NCI-H774 (cell line): ENCODE measurements around the gene OGDH.
"Not testable (repeated sequence)": the region's sequence is repeated elsewhere in the genome, so short reads cannot be mapped to it uniquely, and the experiment has no call there.

Experiments
- DNase-seq: peaks from one replicate; lab custom pipeline; 2025; lab: John Stamatoyannopoulos, UW

The OGDH gene

DNA sequence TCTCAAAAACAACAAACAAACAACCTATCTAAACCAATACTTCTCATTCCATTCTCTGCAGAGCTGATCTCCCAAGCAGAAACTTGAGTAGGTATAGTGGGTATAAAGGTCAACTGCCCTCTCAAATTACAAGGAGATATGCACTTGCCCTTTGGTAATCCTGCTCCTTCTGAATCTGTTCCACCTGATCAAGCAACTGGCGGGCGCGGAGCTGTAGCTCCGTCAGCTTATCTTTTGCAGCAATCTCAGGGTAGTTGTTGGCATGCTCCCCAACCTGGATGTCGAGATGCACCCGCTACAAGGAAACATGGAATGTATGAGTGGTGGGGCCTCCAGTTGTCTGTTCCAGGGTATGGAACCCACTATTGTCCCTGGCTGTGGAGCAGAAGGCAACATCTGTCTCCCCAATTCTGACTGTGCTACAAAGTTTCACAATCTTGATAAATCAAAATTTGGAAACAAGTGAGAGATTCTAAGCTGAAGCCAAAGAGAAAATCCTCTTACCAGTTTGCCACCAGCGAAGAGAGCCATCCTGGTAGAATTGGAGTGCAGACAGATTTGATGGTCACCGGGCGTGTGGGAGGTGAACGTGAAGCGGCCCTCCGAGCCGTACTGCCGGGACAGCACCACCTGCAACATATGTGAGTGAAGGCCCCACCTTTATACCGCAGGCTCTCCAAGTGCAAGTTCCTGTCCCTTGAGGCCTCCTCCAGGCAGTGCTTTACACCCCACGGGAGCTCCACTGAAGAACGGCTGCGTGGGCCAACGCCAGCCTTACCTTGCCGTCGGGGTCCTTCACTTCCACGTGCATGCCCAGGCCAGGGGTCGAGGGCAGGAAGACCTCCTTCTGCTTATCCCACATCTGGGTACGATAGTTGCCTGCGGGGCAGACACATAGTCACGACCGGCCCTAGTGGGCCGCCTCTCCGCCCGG, 25.2 kb upstream of the OGDH start:
- no peak for DNase-seq

DNA sequence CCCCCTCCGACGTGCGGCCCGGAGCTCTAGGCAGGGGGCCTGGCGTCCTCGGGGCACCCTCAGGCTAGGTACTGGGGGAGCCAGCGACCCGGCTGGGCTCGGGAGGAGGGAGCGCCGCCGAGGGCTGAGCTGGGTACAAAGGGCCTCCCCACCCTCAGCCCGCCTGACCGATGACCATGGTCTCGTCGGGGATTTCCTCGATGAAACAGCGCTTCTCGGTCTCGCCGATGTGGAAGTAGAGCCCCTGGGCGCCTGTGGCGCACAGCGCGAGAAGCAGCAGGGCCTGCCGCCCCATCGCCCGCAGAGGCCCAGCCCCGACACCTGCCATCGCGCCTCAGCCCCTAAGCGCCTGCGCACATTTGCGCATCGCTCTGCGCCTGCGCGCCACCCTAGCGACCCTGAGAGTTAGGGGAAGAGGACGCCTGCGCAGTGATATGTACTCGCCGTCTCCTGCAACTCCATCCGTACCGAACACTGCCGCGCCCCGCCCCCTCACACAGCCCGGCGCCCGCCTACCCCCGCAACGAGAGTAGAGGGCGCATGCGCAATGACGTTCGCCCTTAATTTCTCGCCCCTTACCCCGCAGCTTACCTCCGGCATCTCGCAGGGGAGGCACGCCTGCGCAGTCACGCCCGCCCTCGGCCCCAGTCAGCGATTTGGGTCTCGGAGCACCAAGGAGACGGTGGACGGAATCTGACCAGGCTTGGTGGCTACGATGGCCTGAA, 24.4 kb upstream of the OGDH start, which contains the start of gene TMED4:
TMED4 (minus strand) TSS at position 353 of the 725 bp plus-strand sequence; CDS start at position 328, 25 bp downstream.
- peak; percentile 98 for DNase-seq

DNA sequence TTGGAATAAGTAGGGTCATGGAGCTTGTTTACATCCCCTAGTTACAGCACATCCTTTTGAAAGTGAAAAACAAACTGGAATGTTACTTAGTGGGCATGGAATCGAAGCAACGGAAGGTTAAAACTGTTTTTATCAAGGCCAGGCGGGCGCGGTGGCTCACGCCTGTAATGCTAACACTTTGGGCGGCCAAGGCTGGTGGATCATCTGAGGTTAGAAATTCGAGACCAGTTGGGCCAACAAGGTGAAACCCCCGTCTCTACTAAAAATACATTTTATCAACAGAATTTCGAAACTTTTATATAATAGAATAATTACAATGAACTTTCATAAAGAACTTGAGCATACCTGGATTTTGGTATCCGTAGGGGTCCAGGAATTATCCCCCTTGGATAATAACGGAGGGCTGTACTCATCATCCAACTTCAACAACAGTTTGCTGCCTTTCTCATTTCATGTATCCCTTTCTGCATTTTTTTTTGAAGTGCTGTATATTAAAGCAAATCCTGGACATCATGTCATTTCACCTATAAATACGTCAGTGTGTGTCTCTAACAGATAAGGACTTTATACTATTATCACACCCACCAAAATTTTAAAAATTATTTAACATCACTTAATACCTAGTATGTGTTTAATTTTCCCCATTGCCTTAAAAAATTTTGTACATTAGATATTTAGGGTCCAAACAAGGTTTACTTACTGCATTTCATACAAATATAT, 23.1 kb upstream of the OGDH start:
- DNase-seq, result no peak

DNA sequence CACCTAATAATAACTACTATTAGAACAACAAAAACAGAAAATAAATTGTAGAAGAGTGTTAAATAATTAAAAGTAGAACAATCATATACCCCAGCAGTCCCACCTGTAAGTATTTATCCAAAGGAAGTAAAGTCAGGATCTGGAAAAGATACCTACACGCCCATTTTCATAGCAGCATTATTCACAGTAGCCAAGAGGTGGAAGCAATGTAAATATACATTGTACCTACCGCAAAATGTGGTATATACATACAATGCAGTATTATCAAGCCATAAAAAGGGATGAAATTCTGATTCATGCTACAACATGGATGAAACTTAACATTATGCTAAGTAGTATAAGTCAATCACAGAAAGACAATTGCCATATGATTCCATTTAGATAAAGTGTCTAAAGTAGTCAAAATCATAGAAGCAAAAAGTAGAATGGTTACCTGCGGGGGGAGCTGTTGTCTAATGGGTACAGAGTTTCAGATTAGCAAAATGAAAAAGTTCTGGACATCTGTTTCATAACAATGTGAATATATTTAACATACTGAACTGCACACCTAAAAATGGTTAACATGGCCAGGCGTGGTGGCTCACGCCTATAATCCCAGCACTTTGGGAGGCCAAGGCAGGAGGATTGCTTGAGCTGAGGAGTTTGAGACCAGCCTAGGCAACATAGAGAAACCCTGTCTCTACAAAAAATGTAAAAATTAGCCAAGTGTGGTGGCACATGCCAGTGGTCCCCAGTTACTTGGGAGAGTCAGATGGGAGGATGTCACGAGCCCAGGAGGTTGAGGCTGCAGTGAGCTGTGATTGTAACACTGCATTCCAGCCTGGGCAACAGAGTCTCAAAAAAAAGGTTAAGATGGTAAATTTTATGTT, 18.4 kb upstream of the OGDH start:
- DNase-seq, result peak; percentile 31

DNA sequence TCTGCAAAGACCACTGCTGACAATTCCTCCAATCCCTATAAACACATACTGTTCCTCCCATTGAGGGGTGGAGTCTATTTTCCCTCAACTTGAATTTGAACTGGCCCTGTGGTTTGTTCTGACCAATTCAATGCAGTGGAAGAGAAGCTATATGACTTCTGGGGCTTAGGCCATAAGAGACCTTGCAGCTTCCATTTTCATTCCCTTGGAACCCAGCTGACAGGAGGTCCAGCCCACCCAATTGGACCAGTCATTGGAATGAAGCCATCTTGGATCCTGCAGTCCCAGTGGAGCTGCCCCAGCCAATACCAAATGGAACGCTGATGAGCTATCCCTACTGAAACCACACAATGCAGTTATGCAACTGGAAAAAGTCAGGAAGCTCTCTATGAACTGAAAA, 15.5 kb upstream of the OGDH start:
- no peak for DNase-seq

DNA sequence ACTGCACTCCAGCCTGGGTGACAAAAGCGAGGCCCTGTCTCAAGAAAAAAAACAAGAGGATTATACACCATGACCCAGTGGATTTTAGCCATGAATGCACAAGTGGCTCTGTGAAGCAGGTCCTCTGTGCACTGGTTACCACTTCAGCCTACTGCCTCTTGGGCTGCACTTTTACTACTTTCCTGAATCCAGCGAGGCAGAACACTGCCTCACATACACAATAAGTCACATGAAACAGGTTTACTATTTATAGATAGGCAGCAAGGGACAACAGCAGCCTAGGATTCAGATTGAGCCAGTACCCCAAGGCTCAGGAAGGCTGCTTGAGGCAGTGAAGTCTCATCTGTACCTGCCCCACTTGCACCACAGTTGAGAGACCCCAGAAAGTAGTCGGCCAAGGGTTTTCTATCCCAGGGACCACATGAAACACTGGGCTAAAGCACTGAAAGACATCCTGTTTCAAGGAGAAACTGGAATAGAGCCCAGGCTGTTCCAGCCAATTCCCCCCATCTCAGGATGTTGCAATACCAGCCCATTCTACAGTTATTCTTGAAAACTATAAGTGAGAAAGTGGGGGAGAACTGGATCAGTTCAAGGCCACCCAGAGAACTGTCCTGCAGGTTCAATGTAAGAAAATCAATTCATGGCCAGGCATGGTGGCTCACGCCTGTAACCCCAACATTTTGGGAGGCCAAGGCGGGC, 10.3 kb upstream of the OGDH start:
- no peak for DNase-seq

DNA sequence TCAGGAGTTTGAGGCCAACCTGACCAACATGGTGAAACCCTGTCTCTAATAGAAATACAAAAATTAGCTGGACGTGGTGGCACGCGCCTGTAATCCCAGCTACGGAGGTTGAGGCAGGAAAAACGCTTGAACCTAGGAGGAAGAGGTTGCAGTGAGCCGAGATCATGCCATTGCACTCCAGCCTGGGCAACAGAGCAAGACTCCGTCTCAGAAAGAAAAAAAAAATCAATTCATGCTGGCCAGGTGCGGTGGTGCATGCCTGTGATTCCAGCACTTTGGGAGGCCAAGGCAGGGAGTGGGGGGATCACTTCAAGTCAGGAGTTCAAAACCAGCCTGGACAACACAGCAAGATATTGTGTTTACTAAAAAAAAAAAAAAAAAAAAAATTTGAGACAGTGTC, 9.2 kb upstream of the OGDH start:
- DNase-seq, result not testable (repeated sequence)

DNA sequence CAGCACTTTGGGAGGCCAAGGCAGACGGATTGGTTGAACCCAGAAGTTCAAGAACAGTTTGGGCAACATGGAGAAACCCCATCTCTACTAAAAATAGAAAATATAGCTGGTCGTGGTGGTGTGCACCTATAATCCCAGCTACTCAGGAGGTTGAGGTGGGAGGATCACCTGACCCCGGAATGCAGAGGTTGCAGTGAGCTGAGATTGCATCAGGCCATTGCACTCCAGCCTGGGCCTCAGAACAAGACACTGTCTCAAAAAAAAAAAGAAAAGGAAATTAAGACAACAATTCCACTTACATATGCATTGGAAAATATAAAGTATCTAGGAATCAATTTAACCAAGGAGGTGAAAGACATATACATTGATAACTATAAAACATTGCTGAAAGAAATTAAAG, 7.2 kb upstream of the OGDH start:
- DNase-seq, result no peak

DNA sequence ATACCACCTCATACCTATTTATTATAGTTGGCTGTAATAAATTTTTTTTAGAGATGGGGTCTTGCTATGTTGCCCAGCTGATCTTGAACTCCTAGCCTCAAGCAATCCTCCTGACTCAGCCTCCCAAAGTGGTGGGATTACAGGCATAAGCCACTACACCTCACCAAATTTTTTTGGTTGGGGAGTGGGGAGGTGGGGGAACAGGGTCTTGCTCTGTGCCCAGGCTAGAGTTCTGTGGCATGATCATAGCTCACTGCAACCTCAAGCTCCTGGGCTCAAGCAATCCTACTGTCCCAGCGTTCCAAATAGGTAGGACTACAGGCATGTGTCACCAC, 3.9 kb upstream of the OGDH start:
- no peak for DNase-seq

DNA sequence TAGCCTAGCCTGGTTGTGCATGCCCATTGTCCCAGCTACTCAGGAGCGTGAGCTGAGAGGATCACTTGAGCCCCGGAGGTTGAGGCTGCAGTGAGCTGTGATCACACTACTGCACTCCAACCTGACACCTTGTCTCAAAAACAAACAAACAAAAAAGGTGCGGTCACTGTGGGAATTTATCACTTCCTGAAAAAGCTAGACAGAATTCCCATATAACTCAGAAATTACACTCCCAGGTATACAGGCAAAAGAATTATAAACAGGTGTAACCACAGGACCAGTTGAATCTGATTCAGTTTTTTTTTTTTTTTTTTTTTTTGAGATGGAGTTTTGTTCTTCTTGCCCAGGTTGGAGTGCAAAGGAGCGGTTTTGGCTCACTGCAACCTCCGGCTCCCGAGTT, 3.2 kb upstream of the OGDH start:
- no peak for DNase-seq

DNA sequence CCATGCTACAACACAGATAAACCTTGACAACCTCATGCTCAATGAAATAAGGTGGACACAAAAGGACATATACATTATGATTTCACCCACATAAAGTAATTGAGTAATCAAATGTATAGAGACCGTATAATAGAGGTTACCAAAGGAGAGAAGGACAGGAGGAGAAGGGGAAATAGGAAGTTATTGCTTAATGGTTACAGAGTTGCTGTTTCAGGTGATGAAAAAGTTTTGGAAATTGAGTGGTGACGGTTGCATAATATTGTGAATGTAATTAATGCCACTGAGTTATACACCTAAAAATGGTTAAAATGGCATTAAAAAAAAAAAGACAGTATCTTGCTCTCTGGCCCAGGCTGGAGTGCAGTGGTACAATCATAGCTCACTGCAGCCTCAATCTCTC, 1.5 kb upstream of the OGDH start:
- no peak for DNase-seq

DNA sequence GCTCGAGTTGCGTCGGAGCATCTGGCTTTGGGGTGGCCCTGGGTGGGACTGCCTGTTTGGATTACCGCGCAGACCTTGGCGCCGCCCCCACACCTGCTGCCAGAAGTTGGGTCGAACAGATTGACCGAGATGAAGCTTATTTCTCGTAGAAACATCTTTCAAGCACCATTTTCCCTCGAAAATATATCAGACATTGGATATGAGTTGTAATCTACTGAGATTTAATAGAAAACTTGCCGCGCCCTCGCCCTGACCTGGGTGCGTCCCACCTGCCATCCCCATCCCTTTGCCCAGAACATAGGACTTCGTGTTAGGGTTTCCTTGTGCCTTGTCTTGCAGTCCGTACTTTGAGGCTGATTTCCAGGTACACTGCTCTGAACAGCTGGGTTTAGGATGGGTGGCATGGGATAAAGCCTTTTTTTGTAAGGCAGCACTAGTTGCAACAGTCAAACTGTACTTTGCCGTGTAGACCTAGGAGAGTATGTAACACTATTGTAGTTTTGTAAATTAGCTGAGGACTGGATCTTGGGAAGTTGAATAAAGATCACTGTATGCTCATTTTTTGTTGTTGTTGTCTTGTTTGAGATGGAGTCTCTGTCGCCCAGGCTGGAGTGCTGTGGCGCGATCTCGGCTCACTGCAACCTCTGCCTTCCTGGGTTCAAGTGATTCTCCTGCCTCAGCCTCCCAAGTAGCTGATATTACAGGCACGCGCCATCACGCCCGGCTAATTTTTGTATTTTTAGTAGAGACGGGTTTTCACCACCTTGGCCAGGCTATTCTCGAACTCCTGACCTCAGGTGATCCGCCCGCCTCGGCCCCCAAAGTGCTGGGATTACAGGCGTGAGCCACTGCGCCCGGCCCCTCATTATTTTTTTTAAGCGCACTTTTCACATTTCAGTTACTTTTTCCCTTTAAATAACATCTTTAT, 978 bp downstream of the OGDH start:
- no peak for DNase-seq

DNA sequence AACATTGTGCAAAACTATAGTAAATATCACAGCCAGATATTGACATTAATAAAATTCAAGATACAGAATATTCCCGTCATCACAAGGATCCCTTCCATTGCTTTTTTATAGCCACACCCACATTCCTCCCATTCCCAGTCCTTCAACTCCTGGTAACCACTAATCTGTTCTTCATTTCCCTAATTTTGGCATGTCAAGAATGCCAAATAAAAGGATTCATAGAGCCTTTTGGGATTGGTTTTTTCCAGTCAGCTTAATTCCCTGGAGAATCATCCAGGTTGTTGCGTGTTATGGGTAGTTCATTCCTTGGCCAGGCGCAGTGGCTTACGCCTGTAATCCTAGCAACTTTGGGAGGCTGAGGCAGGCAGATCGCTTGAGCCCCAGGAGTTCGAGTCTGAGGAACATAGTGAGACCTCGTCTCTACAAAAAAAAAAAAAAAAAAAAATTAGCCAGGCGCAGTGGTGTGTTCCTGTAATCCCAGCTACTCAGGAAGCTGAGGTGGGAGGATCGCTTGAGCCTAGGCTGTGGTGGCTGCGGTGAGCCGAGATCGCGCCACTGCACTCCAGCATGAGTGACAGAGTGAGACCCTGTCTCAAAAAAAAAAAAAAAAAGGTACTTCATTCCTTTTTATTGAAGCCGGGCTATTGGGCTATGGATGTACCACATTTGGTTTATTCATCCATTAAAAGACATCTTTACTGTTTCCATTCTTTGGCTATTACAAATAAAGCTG, 2.7 kb downstream of the OGDH start:
- DNase-seq, result no peak

DNA sequence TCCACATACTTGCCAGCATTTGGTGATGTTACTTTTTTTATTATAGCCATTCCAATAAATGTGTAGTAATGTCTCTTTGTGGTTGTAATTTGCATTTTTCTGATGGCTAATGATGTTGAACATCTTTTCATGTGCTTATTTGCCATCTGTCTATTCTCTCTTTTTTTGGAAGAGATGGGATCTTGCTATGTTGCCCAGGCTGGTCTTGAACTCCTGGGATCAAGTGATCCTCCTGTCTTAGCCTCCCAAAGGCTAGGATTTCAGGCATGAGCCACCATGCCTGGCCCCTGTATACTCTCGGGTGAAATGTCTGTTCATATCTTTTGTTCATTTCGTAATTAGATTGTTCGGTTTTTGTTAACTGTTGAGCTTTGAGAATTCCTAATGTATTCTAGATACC, 3.4 kb downstream of the OGDH start:
- no peak for DNase-seq

DNA sequence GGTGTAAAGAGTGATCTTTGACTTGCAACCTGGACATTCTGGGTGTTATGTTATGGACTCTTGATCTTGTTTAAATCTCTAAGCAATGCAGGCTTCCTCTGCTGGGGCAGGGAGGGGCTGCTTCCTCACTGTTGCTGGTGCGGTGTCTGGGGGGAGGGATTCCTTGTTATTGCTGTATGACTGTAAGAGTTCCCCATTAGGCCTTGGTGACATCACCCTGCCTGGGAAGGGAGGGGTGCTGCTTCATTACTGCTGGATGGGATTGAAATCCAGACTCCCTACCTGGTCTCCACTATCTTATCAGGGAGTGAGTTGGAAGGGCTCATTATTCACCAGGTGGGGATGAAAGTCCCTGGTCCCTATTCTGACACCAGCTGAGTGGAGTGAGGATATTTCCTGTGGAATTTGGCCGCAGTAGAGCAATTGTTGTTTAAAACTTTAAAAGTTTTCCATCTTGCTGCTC, 8.8 kb downstream of the OGDH start:
- DNase-seq, result no peak

DNA sequence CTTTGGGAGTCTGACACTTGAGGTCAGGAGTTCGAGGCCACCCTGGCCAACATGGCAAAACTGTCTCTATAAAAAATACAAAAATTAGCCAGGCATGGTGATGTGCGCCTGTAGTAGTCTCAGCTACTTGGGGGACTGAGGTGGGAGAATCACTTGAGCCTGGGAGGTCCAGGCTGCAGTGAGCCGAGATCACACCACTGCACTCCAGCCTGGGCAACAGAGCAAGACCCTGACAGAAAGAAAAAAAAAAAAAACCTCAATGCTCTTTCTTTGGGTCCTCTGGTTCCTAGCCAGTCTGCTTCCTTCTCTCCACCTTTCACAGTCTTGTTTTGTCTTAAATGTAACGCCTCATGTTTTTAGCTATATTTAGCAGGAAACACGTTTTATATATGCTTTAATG, 9.4 kb downstream of the OGDH start:
- no peak for DNase-seq

DNA sequence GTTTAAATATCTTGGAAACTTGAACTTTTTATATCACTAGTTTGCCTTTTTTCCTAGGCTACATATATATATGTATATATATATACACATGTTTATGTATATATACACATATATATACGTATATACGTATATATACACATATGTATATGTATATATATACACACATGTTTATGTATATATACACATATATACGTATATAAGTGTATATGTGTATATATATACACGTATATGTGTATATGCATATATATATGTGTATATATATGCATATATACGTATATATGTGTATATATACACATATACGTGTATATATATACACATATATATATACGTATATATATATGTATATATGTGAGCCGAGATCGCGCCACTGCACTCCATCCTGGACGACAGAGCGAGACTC, 10.1 kb downstream of the OGDH start:
- DNase-seq, result no peak

DNA sequence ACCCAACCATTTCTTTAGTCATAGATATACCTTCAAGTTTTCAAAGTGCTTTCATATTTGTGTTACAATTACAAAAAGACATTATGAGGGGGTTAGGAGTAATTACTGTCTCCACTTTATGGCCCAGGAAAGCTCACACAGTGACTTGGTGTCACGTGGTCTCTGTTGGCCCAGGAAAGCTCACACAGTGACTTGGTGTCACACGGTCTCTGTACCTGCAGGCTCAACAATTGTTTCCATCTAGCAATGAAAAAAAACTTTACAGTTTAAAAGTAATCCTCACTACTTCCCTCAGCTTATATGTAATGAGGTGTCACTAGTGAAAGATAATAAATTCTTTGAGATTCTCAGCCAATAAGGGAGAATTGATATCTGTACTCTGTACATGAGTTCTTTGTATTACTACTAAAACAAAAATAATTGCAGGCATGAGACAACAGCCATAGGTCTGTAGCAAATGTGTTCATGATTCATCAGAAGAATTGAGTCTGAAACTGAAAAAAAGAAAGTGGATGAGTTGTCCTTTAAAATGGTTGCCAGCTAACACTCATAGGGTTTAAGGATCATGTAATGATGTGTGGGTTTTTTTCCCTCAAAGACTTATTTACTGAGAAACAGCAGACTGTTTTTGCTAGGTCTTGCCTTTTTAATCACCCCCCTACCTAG, 10.9 kb downstream of the OGDH start:
- no peak for DNase-seq

DNA sequence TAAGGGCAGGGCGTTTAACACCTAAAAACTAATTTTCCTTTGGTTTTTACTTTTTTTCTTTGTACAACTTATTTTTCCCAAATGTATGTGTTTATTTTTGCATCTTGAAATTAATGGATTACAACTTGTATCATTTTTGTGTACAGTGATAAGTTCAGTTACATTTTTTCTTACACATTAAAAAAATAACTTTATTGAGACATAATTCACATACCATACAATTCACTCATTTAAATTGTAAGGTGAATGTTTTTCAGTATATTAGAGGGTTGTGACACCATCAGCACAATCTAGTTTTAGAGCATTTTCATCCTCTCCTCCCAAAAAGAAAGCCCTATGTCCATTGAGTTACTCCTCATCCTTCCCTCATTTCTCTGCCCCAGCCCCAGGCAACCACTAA, 11.6 kb downstream of the OGDH start:
- DNase-seq, result no peak
